G401 (cell line): ENCODE results near the gene SLC2A10. TPM values are rescaled to one million over a fixed set of nuclear protein-coding genes. Genes with fewer than 3 reads are reported as not detected.

Experiments used
- total RNA-seq: library from RNA; depleted of rRNA; stranded (reverse); fragments of >200 nt; shearing (Covaris generic); gene quantifications from 2 replicates; pipeline ENCODE4 v1.2.3, GENCODE V29; 2014; rRNA removed

Gene SLC2A10
- total RNA-seq, 1 experiment from 2014 or later: 2.4 TPM

Other genes with a start within 250 kb of the SLC2A10 start
- not detected in 2 replicates for gene ZNF334, start 196.1 kb upstream of the SLC2A10 start, total RNA-seq
- not detected in 2 replicates for gene OCSTAMP, start 159.0 kb upstream of the SLC2A10 start, total RNA-seq
- gene SLC13A3, start 58.2 kb upstream of the SLC2A10 start, total RNA-seq: not detected in 2 replicates
- gene TP53RK, start 20.2 kb upstream of the SLC2A10 start, total RNA-seq: 24.4 and 25.2 TPM in 2 replicates
- gene EYA2, start 185.2 kb downstream of the SLC2A10 start, total RNA-seq: not detected in 2 replicates